C1 segment of cervical spinal cord (tissue), 14 donors: ENCODE results near the gene OR4M2.
"Not testable (repeated sequence)": the region's sequence is repeated elsewhere in the genome, so short reads cannot be mapped to it uniquely, and the experiment has no call there.

Experiments
- DNase-seq, 14 donors: peaks; one replicate each; lab custom pipeline; 2025; lab: John Stamatoyannopoulos, UW

Gene OR4M2

GRCh38 chr15:22080227-22080626, at the start of gene OR4M2:
TSS of gene OR4M2 (plus strand) at chr15:22080527. CDS start at chr15:22080625, 98 bp downstream.
- not testable (repeated sequence) for DNase-seq

GRCh38 chr15:22069267-22069666, 11.1 kb upstream of the OR4M2 start:
- not testable (repeated sequence) for DNase-seq

GRCh38 chr15:22081386-22081785, 1.1 kb downstream of the OR4M2 start:
- DNase-seq = not testable (repeated sequence)

GRCh38 chr15:22098616-22099253, 18.4 kb downstream of the OR4M2 start:
- not testable (repeated sequence) for DNase-seq

- DNase-seq = not testable (repeated sequence)
Observed at GRCh38 chr15:22099289-22099891, 19.1 kb downstream of the OR4M2 start.

GRCh38 chr15:22122033-22122432, 41.7 kb downstream of the OR4M2 start:
- not testable (repeated sequence) for DNase-seq
